ENCODE measurements around the gene IL1RAP.
"Not testable (repeated sequence)": the region's sequence is repeated elsewhere in the genome, so short reads cannot be mapped to it uniquely, and the experiment has no call there.

IL1RAP gene

DNA sequence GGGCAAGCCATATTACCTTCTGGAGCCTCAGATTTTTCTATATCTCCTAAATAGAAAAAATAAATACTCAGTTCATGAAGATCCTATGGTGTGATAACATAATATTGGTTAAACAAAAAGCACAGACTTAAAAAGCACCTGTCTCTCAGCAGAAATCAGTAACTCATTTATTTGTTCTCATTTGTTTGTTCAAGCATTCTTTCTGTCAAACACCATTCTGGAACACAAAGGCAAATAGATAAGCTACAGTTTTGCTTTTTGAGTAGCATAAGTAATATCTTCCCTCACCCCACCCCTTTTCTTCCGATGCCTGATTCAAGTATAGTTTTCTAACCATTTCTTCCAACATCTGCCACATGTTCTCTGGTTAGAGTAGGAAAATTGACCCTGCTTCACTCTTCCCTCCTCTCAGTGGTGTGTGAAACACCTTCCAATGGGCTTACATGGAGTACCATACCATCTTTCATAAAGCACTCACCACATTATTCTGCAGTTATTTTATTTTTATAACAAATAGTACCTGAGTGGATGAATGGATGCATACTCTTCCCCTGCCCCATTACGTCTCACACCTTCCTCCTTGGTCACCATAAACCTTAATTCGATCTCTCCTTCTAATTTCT lies 8.4 kb upstream of the IL1RAP start:
- H3K4me3 ChIP-seq (ENCODE audit: low read length): no peak overlapping the region
- no peak for DNase-seq (ENCODE audit: low read depth, low spot score)

DNA sequence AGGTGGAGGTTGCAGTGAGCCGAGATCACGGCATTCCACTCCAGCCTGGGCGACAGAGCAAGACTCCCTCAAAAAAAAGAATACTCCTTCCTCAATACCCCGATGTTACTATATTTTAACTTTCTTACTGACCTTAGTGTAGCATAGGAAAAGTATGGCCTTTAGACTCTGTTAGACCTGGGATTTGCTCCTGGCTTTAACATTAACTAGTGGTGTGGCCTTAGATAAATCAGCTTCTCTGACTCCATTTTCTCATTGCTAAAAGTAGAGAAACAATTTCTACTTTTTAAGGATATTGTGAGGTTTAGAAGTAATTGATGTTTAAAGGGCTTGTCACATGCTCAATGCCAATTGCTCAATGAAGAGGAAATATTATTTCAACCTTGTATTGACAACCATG lies 7.6 kb upstream of the IL1RAP start:
- no peak overlapping the region for H3K4me3 ChIP-seq (ENCODE audit: low read length)
- no peak for DNase-seq (ENCODE audit: low read depth, low spot score)

DNA sequence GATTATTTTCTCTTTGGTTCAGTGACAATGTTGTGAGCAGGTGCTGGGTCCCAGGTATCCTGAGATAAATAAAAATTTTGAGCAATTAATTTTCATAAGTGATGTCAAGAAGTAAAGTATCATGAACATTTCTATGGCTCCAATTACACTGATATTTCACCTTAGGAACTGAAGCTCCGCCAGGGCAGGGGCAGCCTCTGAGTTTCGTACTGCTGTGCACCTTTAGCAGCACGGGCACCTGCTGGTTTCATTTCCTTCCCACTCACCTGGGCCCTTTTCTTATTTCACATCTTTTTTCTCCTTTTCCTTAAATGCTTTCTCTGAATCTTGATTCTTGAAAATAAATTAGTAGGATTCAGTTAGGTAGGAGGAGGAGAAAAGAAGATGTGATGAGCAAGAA lies 1.2 kb upstream of the IL1RAP start:
- no peak for DNase-seq (ENCODE audit: low read depth, low spot score)
- H3K4me3 ChIP-seq (ENCODE audit: low read length): no peak overlapping the region

DNA sequence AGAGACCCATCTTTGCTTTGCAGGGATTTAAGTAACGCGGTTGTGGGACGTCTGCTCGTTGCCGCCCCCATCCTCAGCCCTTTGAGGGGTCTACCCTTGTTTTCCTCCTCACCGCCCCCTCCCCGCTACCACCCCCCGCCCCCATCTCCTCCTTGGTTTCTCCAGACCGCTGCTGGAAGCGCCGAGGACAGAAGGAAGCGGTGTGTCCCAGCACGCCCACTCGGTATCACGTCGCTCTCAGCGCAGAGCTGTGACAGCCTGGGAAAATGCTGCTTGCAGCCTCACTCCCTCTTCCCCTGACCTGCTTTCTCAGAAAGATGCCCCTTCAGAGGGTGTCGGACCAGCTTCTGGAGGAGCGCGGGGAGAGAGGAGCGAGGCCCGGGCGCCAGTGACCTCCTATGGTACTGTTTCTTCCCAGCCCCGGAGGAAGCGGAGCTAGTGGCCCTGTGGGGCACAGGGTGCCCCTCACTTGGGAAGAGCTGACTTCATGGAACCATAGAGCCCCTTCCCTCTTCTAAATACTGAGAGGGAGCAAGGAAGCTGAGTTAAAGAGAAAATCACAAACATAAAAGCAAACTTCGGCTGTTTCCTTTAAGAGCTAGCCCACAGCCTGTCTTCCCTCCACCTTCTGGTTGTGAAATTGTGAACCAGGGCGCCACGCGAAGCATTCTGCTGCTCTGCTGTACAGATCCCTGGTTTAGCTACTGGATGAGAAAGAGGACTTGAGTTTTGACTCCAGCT lies 698 bp downstream of the IL1RAP start:
- H3K4me3 ChIP-seq (ENCODE audit: low read length): peak overlapping the region; percentile 89
- no peak for DNase-seq (ENCODE audit: low read depth, low spot score)

DNA sequence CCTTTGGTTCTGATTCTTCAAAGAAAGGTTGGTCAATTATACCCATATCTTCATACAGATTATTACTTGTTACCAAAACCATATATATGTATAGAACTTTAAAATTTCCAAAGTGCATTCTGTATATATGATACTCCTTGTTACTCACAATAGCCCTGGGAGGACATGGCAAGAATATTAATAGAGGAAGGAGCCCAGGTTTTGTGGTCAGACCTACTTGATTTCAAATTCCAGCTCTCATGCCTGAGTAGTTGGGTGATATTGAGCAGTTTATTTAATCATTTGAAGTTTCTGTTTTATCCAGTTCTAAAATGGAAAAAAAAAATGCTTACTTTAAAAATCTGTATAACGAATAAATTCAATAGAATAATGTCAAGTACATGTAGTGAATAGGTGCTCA lies 2.5 kb downstream of the IL1RAP start:
- no peak for DNase-seq (ENCODE audit: low read depth, low spot score)
- no peak overlapping the region for H3K4me3 ChIP-seq (ENCODE audit: low read length)

DNA sequence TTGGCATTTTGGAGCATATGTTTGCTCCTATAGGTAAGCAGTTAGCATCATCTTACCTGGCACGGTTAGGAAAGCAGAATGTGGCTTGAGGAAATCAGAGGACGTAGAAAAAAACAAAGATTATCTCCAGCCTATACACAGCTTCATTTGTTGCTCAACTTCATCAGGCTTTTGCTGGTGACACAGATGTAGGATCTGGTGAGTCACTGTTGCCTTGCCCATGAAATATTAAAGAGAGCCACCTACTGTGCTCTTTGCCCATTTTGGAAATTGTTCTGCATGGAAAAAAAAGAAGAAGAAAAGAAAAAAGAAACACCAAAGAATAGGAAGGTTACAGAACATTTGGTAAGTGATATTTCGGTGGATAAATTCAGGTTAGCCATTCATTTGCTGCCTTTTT lies 3.8 kb downstream of the IL1RAP start:
- no peak for DNase-seq (ENCODE audit: low read depth, low spot score)
- no peak overlapping the region for H3K4me3 ChIP-seq (ENCODE audit: low read length)

DNA sequence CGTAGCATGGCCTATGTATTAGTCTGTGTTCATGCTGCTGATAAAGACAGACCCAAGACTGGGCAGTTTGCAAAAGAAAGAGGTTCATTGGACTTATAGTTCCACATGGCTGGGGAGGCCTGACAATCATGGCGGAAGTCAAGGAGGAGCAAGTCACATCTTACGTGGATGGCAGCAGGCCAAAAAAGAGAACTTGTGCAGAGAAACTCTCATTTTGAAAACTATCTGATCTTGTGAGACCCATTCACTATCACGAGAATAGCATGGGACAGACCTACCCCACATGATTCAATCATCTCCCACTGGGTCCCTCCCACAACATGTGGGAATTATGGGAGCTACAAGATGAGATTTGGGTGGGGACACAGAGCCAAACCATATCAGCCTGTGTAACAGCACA lies 4.6 kb downstream of the IL1RAP start:
- not testable (repeated sequence) for DNase-seq (ENCODE audit: low read depth, low spot score); H3K4me3 ChIP-seq (ENCODE audit: low read length)

DNA sequence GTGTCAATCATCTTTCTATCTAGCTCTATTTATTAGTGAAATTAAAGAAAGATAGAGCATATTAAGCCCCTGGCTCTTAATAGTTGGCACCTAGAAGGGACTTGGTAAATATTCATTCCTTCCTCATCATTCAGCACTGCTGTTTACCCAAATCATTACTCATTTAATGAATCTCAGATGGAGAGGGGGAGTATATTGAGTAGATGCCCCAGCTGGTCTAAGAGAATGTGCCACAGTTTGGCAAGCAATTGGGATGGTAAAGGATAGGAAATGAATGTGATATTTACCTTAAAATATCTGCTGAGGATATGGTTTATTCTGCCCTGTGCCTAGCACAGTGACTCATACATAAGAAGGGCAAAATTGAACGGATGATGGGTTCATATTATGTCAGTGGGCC lies 6.0 kb downstream of the IL1RAP start:
- no peak overlapping the region for H3K4me3 ChIP-seq (ENCODE audit: low read length)
- DNase-seq (ENCODE audit: low read depth, low spot score): no peak

GRCh38 chr3:190521998-190522397 lies 8.1 kb downstream of the IL1RAP start:
- no peak for DNase-seq (ENCODE audit: low read depth, low spot score)
- H3K4me3 ChIP-seq (ENCODE audit: low read length): no peak overlapping the region

DNA sequence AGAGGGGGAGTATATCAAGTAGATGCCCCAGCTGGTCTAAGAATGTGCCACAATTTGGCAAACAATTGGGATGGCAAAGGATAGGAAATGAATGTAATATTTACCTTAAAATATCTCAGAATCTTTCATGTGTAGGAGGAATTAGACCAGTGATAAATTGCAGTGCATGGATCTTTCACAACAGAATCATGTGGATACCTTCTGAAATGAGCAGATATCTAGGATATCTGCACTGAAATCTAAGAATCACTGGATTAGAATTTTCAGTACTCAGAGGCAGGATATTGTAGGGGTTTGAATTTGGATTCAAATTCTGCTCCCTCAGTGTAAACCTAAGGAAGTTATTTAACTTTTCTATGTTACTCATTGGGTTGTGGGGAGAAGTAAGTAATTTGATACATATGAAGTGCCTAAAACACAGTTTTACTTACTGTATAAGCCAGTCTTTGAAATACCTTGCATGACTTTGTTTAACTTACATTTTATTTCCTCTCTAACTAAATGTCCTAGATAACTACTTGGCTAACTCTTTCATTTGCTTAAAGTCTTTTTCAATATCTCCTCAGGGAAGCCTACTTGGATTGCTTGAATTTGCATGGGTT lies 8.8 kb downstream of the IL1RAP start:
- H3K4me3 ChIP-seq (ENCODE audit: low read length): no peak overlapping the region
- no peak for DNase-seq (ENCODE audit: low read depth, low spot score)

DNA sequence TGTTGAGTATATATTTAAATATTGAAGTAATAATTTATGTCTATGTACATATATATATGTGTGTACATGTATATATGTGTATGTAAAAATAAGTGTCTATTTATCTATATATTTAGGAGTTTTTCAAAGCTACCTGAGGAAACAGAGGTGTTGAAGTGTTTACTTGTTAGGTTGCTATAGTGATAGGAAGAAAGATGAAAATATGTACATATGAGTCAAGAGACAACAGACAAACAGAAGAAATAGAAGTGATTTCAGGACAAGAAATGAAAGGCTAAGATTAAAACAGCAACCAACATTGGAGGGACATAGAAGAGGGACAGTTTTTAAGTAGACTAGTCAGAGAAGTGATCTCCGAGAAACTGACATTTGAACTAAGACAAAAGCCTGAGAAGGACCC lies 11.1 kb downstream of the IL1RAP start:
- no peak for DNase-seq (ENCODE audit: low read depth, low spot score)
- no peak overlapping the region for H3K4me3 ChIP-seq (ENCODE audit: low read length)

DNA sequence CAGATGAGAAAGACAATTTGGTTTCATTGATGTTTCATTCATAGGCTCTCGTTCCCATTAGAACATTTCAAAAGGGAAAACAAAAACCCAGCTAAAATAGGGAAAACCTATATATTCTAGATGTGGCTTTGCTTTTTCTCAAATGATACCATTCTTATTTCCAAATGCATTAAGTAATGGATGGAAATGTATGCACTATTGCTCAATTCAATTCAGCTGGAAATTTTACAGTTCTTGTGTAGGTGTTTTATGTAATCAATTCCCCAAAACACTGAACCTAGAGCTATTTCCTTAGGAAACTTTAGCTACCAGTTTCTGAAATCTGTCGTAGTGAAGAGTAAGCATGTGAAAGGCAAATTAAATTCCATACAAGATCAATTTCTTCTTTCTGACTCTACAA lies 11.7 kb downstream of the IL1RAP start:
- no peak for DNase-seq (ENCODE audit: low read depth, low spot score)
- no peak overlapping the region for H3K4me3 ChIP-seq (ENCODE audit: low read length)

GRCh38 chr3:190526787-190527762 lies 13.2 kb downstream of the IL1RAP start:
- H3K4me3 ChIP-seq (ENCODE audit: low read length): no peak overlapping the region
- DNase-seq (ENCODE audit: low read depth, low spot score): no peak

- no peak for DNase-seq (ENCODE audit: low read depth, low spot score)
- no peak overlapping the region for H3K4me3 ChIP-seq (ENCODE audit: low read length)
Measured at GRCh38 chr3:190528706-190529105, 14.8 kb downstream of the IL1RAP start.

- no peak for DNase-seq (ENCODE audit: low read depth, low spot score)
- H3K4me3 ChIP-seq (ENCODE audit: low read length): no peak overlapping the region
Measured at GRCh38 chr3:190531406-190531805, 17.5 kb downstream of the IL1RAP start.

DNA sequence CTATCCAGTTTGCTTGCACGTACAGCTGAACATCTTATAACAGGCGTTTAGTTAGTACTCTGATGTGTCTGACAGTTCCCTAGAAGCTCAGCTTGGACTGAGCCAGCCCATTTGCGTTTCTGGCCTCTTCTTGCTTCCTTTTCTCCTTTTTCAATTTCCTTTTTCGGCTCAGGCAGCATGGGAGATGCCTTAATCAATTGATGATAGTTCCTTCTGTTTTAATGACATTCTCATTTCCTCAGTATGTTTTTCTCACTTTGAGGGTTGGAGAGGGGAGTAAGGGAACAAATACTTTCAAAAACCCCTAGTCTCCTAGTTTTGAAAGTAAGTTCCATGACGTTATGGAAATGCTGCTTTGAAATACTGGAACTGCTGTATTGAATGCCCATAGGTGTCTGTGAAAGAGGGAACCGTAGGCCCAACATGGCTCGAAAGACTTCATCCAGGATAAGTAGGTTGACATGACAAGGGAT lies 18.9 kb downstream of the IL1RAP start:
- DNase-seq (ENCODE audit: low read depth, low spot score): no peak
- no peak overlapping the region for H3K4me3 ChIP-seq (ENCODE audit: low read length)

- no peak for DNase-seq (ENCODE audit: low read depth, low spot score)
- H3K4me3 ChIP-seq (ENCODE audit: low read length): no peak overlapping the region
Measured at GRCh38 chr3:190533511-190534281, 19.8 kb downstream of the IL1RAP start.

GRCh38 chr3:190534386-190534785 lies 20.5 kb downstream of the IL1RAP start:
- no peak for DNase-seq (ENCODE audit: low read depth, low spot score)
- no peak overlapping the region for H3K4me3 ChIP-seq (ENCODE audit: low read length)

GRCh38 chr3:190534986-190535385 lies 21.1 kb downstream of the IL1RAP start:
- H3K4me3 ChIP-seq (ENCODE audit: low read length): no peak overlapping the region
- no peak for DNase-seq (ENCODE audit: low read depth, low spot score)

Measured in Jurkat, Clone E6-1 (cell line).